ENCODE measurements around the gene UBAP1L. TPM values are rescaled to one million over a fixed set of nuclear protein-coding genes. Genes with fewer than 3 reads are reported as not detected.

The UBAP1L gene
- total RNA-seq, 1 donor from 2014 or later, result 10.9 TPM

- TF ChIP-seq, protein P1, sequence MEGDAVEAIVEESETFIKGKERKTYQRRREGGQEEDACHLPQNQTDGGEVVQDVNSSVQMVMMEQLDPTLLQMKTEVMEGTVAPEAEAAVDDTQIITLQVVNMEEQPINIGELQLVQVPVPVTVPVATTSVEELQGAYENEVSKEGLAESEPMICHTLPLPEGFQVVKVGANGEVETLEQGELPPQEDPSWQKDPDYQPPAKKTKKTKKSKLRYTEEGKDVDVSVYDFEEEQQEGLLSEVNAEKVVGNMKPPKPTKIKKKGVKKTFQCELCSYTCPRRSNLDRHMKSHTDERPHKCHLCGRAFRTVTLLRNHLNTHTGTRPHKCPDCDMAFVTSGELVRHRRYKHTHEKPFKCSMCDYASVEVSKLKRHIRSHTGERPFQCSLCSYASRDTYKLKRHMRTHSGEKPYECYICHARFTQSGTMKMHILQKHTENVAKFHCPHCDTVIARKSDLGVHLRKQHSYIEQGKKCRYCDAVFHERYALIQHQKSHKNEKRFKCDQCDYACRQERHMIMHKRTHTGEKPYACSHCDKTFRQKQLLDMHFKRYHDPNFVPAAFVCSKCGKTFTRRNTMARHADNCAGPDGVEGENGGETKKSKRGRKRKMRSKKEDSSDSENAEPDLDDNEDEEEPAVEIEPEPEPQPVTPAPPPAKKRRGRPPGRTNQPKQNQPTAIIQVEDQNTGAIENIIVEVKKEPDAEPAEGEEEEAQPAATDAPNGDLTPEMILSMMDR (IDR thresholded peaks at IDR 0.05), result no peak
- no peak for DNase-seq (ENCODE audit: low spot score in 2 of 2)
- no peak overlapping the region for H3K27ac ChIP-seq
- H3K4me1 ChIP-seq, result peaks cover 0 to 19% of the 10 kb centered on the region in 2 donors
- H3K36me3 ChIP-seq, result peaks cover 23 to 33% of the 10 kb centered on the region in 2 donors
- intact Hi-C loops (cut with DNase I), result no loop called here
- no peak overlapping the region for H3K4me3 ChIP-seq
- H3K27me3 ChIP-seq, result no peaks in the 10 kb centered on the region
- no peaks in the 10 kb centered on the region for H3K9me3 ChIP-seq
Measured at GRCh38 chr15:65130941-65131340, 15.9 kb upstream of the UBAP1L start.

GRCh38 chr15:65115542-65115941 lies 542 bp upstream of the UBAP1L start:
- no peak for DNase-seq (ENCODE audit: low spot score in 2 of 2)
- intact Hi-C loops (cut with DNase I), result no loop called here
- TF ChIP-seq, protein P1 (IDR thresholded peaks at IDR 0.05), result no peak
- Histone ChIP-seq H3K27ac (no peak overlapping the region), H3K4me1 (no peaks in the 10 kb centered on the region), H3K9me3 (no peaks in the 10 kb centered on the region), H3K4me3 (no peak overlapping the region), H3K36me3 (peaks cover 54 to 65% of the 10 kb centered on the region in 2 donors), H3K27me3 (no peaks in the 10 kb centered on the region)

- no peak for DNase-seq (ENCODE audit: low spot score in 2 of 2)
- no peaks in the 10 kb centered on the region for H3K27me3 ChIP-seq
- no peak overlapping the region for H3K4me3 ChIP-seq
- H3K4me1 ChIP-seq, result no peaks in the 10 kb centered on the region
- H3K27ac ChIP-seq, result peak overlapping the region in 1 of 2 donors; percentile 42
- TF ChIP-seq, protein P1 (IDR thresholded peaks at IDR 0.05), result no peak
- H3K36me3 ChIP-seq, result peaks cover 19 to 36% of the 10 kb centered on the region in 2 donors
- intact Hi-C loops (cut with DNase I), result no loop called here
- H3K9me3 ChIP-seq, result no peaks in the 10 kb centered on the region
Measured at GRCh38 chr15:65110676-65111292, 4.2 kb downstream of the UBAP1L start.

- Histone ChIP-seq H3K27me3 (no peaks in the 10 kb centered on the region), H3K9me3 (no peaks in the 10 kb centered on the region), H3K36me3 (peaks cover 22 to 30% of the 10 kb centered on the region in 2 donors), H3K4me3 (no peak overlapping the region), H3K4me1 (peaks cover 1 to 2% of the 10 kb centered on the region in 2 donors), H3K27ac (no peak overlapping the region)
- TF ChIP-seq, protein P1 (IDR thresholded peaks at IDR 0.05), result no peak
- intact Hi-C loops (cut with DNase I), result no loop called here
- no peak for DNase-seq (ENCODE audit: low spot score in 2 of 2)
Measured at GRCh38 chr15:65106011-65106590, 8.9 kb downstream of the UBAP1L start.

GRCh38 chr15:65105038-65105437 lies 10.0 kb downstream of the UBAP1L start:
- Histone ChIP-seq H3K27ac (no peak overlapping the region), H3K4me3 (no peak overlapping the region), H3K36me3 (peaks cover 27 to 30% of the 10 kb centered on the region in 2 donors), H3K9me3 (no peaks in the 10 kb centered on the region), H3K27me3 (no peaks in the 10 kb centered on the region), H3K4me1 (peaks cover 4 to 8% of the 10 kb centered on the region in 2 donors)
- TF ChIP-seq, protein P1 (IDR thresholded peaks at IDR 0.05), result no peak
- DNase-seq (ENCODE audit: low spot score in 2 of 2), result no peak
- intact Hi-C loops (cut with DNase I), result no loop called here
